GM19351 (cell line): ENCODE data around the gene PPP1R37.
"Not testable (repeated sequence)": the region's sequence is repeated elsewhere in the genome, so short reads cannot be mapped to it uniquely, and the experiment has no call there.

Experiments
- ATAC-seq: cut with Tn5 transposase; IDR thresholded peaks from one replicate; pipeline ENCODE4 v1.9.1; 2021; ENCODE audit warnings: mild to moderate bottlenecking, moderate library complexity; ENCODE audit not compliant: unreplicated experiment

The PPP1R37 gene

DNA sequence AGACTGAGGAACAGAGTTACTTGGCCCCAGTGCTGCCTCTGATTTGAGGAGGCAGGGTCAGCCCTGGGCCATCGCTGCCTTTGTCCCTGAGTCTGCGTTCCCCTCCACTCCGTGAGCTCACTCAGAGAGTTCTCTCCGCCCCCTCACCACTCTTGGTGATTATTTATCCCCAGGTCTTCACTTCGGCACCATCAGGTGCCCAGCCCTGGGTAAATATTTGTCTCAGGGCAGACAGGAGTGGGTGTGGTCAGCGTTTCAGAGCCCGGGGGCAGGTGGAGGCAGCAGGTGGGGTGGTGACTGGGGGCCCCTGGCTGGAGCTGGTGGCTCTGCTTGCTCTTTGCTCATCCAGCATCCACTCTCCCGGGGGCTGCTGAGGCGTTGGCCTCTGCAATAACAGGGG, 20.6 kb downstream of the PPP1R37 start:
- ATAC-seq: no peak

DNA sequence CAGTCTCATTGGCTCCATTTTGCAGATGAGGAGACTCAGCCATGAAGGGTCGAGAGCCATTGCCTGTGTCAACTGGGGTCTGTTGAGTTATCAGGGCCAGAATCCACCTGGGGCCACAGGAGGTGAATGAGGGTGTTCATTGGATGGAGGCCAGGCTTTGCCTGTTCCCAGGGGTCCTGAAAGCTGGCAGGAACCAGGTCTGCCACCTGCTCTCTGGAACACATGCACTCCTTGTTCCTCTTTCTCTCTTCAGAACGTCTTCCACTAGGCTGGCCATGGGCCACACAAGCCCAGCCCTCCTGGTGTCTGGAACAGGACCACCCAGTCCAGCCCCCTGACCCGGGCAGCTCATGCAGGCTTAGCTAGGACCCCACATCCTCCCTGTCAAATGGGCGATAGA, 21.1 kb downstream of the PPP1R37 start:
- ATAC-seq: no peak

DNA sequence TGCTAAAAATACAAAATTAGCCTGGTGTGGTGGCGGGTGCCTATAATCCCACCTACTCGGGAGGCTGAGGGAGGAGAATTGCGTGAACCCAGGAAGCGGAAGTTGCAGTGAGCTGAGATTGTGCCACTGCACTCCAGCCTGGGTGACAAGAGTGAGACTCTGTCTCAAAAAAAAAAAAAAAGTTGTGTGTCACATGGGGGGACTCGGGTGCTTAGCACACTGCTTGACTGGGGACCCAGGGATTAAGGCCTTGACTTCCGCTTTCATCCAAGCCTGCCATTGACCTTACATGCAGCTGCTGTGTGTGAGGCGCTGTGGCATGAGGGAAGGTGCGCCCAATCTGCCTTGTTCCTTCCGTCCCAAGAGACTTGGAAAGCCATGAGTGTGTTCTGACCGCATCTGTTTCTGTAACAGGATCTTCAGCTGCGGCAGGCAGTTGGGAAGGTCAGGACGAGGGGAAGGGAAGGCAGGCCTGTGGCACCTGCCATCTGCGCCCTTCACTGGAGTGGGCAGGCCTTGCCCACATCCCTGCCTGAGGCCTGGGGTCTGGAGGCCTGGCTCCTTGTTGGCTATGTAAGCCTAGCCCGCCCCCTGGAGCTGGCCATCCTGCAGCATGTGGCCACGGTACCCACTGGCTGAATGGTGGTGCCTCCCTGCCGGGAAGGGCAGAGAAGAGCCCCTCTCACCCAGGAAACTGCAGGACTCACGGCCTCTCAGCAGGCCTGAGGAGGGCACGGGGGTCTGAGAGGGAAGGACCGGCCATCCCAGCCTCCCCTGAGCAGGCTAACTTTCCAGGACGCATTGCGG, 23.0 kb downstream of the PPP1R37 start:
- ATAC-seq: no peak

DNA sequence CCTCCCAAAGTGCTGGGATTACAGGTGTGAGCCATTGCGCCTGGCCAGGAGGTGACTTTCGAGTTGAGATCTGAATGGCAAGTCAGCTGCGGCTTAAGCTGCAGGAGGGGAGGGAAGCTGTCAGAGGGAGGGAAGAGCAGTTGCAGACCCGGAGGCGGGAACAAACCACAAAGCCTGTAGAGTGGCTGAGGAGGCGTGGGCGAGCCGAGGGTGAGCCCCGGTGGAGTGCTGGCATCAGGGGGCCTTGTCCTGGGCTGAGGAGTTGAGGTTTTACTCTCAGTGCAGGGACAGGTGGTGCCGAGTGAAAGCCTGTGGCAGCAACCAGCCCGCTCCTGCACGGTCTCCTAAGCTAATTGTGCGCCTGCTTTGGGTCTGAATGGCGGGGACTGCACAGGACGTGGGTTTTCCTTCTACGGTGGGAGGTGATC, 24.2 kb downstream of the PPP1R37 start:
- ATAC-seq: no peak

DNA sequence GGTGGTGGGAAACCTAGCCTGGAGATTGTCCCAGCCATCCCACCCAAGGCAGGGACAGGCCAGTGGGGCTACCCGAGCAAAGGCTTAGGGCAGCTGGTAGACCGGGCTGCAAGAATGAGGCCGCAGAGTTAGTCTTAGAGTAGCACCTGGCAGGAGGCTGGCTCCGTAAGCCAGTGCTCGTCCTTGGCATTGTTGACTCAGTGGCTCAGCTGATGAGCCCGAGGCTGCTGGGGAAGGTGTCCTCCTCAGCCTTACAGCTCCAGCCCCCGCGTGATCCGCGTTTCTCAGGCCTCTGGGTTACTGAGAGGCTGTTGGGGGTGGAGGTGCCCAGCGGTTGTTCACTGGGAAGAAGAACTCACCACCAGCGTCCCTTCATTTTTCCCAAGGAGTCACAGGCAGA, 24.7 kb downstream of the PPP1R37 start:
- no peak for ATAC-seq

DNA sequence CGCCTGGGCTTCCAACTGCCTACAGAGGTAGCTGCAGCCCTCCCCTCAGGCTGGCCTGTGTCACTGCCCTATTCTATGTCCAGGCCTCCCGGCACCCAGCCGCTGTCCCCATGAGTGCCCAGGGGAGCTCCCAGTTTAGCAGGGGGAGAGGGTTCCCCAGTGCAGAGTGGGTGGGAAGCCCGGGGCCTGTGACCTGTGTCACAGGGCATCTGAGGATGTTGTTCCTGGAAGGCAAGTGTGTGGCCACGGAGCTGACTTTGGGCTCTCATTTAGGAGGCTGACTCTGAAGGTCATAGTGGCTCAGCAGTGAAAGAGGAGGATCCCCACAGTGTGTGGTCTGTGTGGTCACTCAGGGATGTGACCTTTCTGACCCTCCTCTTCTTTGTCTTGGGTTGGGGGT, 25.1 kb downstream of the PPP1R37 start:
- no peak for ATAC-seq

DNA sequence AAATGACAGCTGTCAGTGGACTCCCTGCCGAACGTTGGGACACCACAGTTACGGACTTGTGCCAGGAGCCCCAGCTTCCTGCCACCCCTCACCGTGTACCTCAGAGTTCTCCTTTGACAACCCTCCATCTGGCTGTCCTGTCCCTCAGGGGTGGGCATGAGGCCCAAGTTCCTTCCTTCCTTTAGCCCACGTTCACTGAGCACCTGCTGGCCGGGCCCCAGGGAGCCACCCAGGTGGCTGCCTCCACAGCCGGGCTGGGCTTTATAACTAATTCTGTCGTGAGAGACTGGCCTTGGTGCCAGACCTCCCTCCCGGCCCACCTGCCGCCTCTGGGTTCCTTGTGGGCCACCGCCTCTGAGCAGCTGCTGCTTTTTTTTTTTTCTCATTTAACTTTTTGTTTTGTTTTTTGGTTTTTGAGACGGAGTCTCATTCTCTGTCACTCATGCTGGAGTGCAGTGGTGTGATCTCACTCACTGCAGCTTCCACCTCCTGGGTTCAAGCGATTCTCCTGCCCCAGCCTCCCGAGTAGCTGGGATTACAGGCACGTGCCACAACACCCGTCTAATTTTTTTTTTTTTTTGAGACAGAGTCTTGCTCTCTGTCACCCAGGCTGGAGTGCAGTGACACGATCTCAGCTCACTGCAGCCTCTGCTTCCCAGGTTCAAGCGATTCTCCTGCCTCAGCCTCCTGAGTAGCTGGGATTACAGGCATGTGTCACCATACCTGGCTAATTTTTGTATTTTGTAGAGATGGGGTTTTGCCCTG, 25.8 kb downstream of the PPP1R37 start:
- not testable (repeated sequence) for ATAC-seq

DNA sequence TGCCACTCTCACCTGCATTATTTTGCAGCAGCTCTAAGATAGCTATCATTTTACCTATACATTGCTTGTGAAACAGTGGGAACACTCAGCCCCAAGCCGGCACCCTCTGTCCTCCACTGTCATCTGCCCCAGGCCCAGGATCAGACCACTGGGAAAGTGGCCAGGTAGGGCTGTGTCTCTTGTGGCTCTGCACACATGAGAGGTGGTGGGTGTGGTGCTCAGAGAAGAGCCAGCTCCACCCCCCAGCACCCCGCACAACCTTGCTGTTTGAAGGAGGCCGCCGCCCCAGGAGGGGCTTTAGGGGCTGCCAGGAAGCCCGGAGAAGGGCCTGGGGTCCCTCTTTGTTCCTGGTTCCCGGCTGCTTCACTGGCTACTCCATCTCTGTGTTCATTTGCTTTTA, 26.6 kb downstream of the PPP1R37 start:
- no peak for ATAC-seq

DNA sequence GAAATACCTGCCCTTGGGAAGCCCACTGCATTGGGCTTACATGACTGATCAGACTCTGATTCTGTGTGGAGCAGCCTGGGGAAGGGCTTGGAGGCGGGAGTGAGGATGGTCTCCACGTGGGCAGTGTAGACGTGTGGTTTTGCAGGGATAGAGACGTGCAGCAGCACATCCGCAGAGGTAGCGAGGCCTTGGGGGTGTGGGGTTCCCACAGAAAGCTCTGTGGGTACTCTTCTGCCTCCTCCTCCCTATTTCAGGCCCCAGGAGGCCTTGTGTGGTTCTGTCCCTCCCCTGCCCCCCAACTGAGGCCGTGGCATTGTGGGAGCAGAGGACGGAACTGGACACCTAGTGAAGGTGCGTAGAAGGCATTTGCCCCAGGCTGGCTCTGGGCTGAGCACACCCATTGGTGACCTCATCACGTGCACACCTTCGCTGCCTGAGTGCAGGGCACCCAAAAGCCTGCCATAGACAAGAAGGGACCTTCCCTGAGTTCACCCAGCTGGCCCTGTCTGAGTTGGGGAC, 28.9 kb downstream of the PPP1R37 start:
- no peak for ATAC-seq

DNA sequence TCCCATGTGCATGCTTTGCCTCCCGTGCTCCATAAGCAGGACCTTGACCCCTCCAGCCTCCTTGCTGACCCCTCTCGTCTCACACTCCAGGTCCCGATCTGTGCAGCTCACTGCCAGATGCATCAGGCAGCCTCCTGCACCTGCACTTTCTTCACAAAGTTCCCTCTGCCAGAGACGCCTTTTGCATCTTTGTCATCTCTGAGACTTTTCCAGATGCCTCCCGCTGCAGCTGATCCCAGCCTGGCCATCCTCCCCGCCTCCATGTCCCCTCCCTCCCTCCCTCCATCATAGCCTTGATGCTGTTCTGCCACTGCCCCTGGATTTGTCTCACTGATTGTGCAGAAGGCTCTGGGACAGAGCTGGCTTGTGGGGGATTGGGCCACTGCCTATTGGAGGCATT, 29.9 kb downstream of the PPP1R37 start:
- ATAC-seq: no peak

DNA sequence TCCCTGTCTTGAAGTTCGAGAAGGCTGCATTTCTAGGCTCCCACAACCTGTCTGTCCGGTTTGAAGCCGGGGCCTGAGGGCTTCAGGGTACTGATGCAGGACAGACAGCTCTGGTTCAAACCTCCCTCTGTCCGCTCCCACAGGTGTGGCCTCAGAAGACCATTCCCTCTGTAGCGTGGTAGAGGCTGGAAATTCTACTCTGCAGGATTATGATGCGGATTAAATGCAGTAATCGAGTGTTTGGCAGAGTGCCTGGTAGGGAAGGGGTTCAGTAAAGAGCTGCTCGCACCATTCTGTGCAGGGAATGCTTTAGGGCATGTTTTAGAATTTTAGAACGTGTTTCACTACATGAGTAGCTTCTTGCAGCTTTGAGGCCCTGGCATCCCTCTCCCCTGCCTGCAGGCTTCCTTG, 30.5 kb downstream of the PPP1R37 start:
- no peak for ATAC-seq

DNA sequence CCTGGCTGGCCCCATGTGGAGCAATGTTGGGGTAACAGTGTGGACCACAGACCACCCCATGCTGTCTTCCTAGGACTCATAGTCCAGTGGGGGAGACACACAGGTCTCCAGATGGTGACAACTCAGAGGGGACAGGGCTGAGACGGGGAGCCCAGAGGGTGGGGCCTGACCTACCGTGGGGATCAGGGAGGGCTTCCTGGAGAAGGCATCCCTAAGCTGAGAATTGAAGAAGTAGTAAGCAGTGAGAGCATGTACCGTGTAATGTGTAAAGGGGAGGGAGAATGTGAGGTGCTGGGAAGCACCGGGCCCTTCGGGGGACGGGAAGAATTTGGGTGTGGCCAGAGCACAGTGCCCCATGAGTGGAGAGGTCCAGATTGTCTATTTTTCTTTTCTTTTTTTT, 31.0 kb downstream of the PPP1R37 start:
- no peak for ATAC-seq

DNA sequence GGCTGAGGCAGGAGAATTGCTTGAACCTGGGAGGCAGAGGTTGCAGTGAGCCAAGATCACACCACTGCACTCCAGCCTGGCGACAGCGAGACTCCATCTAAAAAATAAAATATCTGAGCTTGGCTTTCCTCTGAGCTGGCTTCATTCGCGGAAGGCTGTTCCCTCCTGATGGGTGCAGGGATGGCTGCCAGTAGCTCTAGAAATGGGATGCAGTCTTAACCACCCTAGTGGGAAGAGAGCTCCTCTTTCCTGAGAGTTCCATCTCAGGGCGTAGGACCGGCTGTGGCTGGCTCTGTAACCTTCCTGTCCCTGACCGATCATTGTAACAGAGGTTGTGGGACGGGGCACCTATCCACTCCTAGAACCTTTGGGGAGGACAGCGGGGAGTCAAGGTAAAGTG, 32.4 kb downstream of the PPP1R37 start:
- no peak for ATAC-seq

DNA sequence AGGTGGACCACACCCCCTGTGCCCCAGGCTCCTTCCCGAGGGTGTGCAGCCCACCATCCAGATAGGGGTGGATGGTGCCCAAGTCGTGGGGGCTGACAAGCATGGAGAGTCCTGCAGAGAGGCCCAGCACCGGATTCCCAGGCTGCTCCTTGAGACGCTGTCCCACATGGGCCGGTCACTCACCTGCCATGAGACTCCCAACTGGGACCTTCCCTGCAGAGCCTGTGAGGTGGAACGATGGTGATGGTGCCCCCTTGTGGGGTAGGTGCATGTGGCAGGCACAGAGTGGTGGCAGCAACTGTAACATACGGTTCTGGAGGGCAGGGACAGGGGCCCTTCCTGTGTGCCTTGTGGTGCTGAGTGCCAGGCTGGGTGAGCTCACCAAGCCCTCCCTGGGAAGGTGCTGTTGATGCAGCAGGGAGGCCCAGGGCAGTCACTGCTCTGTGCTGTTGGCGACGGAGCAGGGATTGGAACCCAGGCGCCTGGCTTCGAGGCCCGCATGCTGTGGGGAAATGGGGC, 33.1 kb downstream of the PPP1R37 start:
- ATAC-seq: no peak

DNA sequence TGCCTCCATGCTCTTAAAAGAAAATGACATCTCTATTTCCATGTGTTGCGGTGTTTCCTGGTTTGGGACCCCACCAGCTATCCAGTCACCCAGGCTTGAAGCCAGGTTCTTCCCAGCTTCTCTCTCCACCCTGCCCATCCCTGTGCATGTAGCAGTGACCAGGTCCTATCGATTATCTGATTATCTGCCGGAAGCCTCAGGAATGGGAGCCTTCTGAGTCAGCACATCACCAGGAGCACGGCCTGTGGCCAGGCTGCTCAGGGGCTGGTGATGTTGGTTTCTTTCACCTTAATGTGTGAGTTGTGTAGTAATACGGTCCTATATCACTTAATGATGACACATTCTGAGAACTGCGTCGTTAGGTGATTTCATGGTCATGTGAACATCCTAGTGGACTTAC, 33.7 kb downstream of the PPP1R37 start:
- no peak for ATAC-seq

DNA sequence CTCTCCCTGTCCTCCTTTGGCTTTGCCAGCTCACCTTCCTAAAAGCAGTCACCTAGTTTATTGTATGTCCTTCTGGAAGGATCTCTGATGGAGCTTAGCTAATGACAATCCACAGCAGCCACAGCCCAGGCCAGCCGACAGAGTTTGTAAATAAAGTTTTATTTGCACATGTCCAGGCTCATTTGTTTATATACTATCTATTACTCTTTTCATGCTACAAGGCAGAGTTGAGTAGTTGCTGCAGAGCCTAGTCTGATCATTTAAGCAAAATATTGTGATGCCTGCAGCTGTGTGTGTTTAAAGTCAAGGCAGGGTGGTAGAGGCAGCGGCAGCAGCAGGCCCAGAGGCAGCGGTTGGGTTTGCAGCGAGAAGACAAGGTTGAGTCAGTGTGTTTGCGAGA, 35.2 kb downstream of the PPP1R37 start:
- ATAC-seq: no peak

DNA sequence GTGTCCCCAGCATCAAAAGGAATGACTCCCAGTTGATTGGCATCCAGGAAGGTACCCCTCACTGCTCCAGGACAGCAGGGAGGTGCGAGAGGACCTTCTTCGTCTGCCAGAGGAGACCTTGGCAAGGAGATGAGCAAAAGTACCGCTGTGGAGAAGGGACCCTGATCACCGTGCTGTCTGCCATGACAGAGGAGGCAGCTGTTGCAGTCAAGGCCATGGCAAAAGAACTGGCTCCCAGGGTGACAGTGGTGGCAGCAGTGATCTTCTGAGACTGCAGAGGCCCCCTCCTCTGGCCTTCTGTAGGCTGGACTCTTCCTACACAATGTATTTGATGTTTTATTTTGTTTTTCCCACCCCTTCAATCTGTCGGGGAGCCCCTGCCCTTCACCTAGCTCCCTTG, 35.8 kb downstream of the PPP1R37 start:
- no peak for ATAC-seq

DNA sequence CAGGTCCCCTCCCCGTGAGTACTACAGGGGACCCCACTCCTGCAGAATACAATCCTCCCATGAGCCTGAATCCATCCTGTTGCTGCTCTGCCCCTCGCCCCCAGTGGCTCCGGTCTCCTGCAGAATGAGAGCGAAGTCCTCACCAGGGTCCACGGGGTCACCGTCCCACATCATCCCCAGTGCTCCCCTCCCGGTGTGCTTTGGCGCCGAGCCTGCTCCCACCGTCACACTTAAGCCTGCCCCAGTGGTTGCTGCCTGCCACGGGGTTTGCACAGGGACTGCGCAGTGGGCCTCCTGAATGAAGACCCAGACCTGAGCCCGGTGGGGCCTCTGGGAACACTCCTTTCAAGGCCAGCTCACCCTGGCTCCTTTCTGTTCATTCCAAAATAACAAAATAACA, 37.3 kb downstream of the PPP1R37 start:
- no peak for ATAC-seq

DNA sequence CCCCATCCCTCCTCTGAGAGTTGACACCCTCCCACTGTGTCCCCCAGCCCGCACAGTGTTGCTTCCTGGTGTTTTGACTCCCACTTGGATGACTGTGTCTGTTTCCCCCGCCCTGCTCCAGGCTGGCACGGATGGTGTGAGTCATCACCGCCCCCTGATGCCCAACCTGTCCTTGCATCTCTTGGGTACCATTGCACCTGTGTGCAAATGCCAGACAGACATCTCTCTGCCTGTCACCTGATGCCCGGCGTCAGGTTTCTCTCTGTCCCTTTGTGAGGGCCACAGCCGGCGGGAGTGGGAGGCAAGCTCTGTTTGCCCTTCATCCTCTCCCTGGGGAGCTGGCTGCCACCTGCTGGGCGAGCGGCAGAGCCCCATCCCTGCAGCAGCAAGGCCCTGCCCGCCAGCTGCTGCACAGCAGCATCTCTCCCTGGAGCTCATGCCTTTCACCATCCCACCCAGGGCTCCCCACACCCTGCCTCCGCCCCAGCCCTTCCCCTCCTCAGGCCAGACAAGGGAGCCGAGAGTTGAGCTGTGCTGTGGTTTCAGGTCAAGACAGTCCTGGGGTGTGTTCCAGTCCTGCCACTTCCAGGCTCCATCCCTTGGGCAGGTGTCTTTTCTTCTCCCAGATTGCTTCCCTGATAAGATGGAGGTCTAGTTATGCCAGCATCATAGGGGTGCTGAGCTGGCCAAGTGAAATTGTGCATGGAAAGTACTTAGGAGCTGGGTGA, 38.1 kb downstream of the PPP1R37 start:
- no peak for ATAC-seq

DNA sequence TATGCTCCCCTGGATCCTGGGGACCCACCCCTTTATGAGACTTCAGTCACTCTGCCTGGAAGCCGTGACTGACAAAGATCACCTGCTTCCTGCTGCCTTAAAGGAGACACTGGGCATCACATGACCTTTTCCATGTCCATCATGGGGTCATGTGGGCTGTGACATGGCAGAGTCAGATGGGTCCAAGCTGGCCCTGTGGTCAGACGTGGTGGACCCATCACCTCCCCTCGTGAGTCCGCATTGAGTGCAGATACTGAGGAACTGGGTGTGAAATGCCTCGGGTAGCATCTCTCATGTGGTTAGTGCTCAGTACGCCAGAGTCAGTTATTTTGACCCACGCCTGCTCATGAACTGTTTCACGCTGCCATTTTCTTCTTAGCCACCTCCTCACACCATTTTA, 40.7 kb downstream of the PPP1R37 start:
- ATAC-seq: no peak

DNA sequence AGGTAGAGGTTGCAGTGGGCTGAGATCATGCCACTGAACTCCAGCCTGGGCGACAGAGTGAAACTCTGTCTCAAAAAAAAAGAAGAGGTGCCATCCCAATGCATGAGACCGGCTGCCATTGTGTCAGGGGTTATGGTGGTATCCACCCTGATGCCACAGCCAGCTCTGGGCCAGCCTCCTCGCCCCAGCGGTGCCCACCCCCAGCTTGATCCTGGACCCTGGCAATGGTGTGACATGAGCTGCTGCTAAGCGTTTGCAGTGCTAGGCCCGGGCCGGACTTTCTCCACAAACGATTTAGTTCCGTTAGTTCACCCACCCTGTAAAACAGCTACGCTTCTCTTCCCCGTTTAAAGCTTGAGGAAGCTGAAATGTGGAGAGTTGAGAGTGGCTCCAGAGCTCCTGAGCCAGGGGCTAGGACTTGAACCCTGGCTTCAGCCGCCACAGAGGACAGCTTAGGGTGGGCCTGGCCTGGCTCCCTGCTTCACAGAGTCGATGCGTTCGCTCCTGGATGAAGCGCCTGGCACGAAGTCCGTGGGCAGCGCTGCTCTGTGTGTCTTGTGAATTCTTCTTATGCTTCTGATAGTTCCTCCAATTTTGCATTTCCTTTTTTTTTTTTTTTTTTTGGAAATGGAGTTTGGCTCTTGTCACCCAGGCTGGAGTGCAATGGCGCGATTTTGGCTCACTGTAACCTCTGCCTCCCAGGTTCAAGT, 42.4 kb downstream of the PPP1R37 start:
- no peak for ATAC-seq
